Measurements from ENCODE around the gene RNF223. TPM values are rescaled to one million over a fixed set of nuclear protein-coding genes. Genes with fewer than 3 reads are reported as not detected.

The RNF223 gene
- total RNA-seq, 1 donor from 2014 or later, result not detected

DNA sequence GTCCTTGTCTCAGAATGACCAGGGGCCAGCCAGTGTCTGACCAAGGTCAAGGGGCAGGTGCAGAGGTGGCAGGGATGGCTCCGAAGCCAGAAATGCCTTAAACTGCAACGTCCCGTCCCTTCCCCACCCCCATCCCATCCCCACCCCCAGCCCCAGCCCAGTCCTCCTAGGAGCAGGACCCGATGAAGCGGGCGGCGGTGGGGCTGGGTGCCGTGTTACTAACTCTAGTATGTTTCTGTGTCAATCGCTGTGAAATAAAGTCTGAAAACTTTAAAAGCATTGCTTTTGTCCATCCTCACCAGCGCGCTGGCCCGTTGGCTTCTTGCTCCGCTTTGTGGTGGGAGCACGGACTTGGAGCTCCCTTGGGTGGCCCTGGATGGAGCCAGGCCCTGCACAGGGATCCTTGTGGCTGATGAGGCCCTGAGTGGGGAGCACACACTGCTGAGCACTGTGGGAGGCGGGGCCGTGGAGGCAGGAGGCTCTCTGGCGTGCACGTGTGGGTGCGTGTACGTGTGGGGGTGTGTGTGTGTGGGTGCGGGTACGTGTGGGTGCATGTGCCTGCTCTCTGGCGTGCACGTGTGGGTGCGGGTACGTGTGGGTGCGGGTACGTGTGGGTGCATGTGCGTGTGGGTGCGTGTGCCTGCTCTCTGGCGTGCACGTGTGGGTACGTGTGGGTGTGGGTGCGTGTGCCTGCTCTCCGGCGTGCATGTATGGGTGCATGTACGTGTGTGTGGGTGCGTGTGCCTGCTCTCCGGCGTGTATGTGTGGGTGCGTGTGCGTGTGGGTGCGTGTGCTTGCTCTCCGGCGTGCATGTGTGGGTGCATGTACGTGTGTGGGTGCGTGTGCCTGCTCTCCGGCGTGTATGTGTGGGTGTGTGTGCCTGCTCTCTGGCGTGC is 18.0 kb downstream of the RNF223 start:
- Mint-ChIP-seq H3K4me3 (ENCODE audit: unreplicated experiment) (no peak overlapping the region), H3K9me3 (ENCODE audit: unreplicated experiment) (no peaks in the 10 kb centered on the region), H3K27ac (ENCODE audit: unreplicated experiment) (no peak overlapping the region), H3K36me3 (ENCODE audit: low read depth, unreplicated experiment) (peaks cover 21% of the 10 kb centered on the region), H3K4me1 (ENCODE audit: unreplicated experiment) (peaks cover 2% of the 10 kb centered on the region), H3K27me3 (ENCODE audit: unreplicated experiment) (peaks cover 24% of the 10 kb centered on the region)
- TF ChIP-seq, protein P1, sequence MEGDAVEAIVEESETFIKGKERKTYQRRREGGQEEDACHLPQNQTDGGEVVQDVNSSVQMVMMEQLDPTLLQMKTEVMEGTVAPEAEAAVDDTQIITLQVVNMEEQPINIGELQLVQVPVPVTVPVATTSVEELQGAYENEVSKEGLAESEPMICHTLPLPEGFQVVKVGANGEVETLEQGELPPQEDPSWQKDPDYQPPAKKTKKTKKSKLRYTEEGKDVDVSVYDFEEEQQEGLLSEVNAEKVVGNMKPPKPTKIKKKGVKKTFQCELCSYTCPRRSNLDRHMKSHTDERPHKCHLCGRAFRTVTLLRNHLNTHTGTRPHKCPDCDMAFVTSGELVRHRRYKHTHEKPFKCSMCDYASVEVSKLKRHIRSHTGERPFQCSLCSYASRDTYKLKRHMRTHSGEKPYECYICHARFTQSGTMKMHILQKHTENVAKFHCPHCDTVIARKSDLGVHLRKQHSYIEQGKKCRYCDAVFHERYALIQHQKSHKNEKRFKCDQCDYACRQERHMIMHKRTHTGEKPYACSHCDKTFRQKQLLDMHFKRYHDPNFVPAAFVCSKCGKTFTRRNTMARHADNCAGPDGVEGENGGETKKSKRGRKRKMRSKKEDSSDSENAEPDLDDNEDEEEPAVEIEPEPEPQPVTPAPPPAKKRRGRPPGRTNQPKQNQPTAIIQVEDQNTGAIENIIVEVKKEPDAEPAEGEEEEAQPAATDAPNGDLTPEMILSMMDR (IDR thresholded peaks at IDR 0.05; ENCODE audit: unreplicated experiment), result no peak
- DNase-seq (ENCODE audit: low spot score), result no peak

DNA sequence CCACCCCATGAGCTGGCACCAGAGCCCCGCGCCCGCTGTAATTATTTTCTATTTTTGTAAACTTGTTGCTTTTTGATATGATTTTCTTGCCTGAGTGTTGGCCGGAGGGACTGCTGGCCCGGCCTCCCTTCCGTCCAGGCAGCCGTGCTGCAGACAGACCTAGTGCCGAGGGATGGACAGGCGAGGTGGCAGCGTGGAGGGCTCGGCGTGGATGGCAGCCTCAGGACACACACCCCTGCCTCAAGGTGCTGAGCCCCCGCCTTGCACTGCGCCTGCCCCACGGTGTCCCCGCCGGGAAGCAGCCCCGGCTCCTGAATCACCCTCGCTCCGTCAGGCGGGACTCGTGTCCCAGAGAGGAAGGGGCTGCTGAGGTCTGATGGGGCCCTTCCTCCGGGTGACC is 19.1 kb downstream of the RNF223 start:
- Mint-ChIP-seq H3K36me3 (ENCODE audit: low read depth, unreplicated experiment) (peaks cover 21% of the 10 kb centered on the region), H3K4me3 (ENCODE audit: unreplicated experiment) (no peak overlapping the region), H3K27me3 (ENCODE audit: unreplicated experiment) (peaks cover 23% of the 10 kb centered on the region), H3K27ac (ENCODE audit: unreplicated experiment) (no peak overlapping the region), H3K9me3 (ENCODE audit: unreplicated experiment) (no peaks in the 10 kb centered on the region), H3K4me1 (ENCODE audit: unreplicated experiment) (peaks cover 2% of the 10 kb centered on the region)
- TF ChIP-seq, protein P1 (IDR thresholded peaks at IDR 0.05; ENCODE audit: unreplicated experiment), result no peak
- no peak for DNase-seq (ENCODE audit: low spot score)

DNA sequence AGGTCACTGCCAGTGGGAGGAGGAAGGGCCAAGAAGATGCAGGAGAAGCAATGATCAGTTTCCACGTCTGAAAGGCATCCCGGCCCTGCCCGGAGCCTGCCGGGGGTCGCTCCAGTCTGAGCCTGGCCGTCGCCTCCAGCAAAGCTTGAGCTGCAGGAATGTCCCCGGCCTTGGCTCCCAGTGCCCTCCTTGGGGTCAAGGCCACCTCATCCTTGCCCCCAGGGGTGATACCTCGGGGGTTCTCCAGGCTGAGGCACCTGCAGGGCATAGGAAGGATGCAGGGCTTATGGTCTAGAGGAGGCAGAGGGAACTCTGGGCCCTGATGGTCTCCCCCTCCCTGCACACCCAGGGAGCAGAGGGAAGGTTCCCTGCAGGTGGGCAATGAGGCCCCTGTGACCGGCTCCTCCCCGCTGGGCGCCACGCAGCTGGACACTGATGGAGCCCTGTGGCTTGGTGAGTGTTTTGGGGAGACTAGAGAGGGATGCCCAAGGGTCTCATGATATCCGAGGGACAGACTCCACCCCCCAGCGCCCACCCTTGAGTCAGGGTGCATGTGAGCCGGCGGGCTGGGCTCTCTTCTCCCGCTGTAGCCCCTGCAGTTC is 19.9 kb downstream of the RNF223 start:
- no peak for DNase-seq (ENCODE audit: low spot score)
- Mint-ChIP-seq H3K27ac (ENCODE audit: unreplicated experiment) (no peak overlapping the region), H3K4me3 (ENCODE audit: unreplicated experiment) (no peak overlapping the region), H3K27me3 (ENCODE audit: unreplicated experiment) (peaks cover 23% of the 10 kb centered on the region), H3K4me1 (ENCODE audit: unreplicated experiment) (peaks cover 2% of the 10 kb centered on the region), H3K36me3 (ENCODE audit: low read depth, unreplicated experiment) (peaks cover 21% of the 10 kb centered on the region), H3K9me3 (ENCODE audit: unreplicated experiment) (no peaks in the 10 kb centered on the region)
- TF ChIP-seq, protein P1 (IDR thresholded peaks at IDR 0.05; ENCODE audit: unreplicated experiment), result no peak

DNA sequence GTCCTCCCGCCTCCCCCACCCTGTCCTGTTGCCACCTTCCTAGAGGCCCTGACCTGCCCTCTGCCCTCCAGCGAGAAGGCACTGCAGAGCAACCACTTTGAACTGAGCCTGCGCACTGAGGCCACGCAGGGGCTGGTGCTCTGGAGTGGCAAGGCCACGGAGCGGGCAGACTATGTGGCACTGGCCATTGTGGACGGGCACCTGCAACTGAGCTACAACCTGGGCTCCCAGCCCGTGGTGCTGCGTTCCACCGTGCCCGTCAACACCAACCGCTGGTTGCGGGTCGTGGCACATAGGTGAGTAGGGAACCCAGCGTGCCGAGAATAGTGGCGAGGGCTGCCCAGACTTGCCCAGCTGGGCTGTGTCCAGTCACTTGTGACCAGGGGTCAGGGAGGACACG is 20.4 kb downstream of the RNF223 start:
- Mint-ChIP-seq H3K36me3 (ENCODE audit: low read depth, unreplicated experiment) (peaks cover 21% of the 10 kb centered on the region), H3K27ac (ENCODE audit: unreplicated experiment) (no peak overlapping the region), H3K4me1 (ENCODE audit: unreplicated experiment) (peaks cover 2% of the 10 kb centered on the region), H3K27me3 (ENCODE audit: unreplicated experiment) (peaks cover 21% of the 10 kb centered on the region), H3K9me3 (ENCODE audit: unreplicated experiment) (no peaks in the 10 kb centered on the region), H3K4me3 (ENCODE audit: unreplicated experiment) (no peak overlapping the region)
- TF ChIP-seq, protein P1 (IDR thresholded peaks at IDR 0.05; ENCODE audit: unreplicated experiment), result no peak
- no peak for DNase-seq (ENCODE audit: low spot score)

DNA sequence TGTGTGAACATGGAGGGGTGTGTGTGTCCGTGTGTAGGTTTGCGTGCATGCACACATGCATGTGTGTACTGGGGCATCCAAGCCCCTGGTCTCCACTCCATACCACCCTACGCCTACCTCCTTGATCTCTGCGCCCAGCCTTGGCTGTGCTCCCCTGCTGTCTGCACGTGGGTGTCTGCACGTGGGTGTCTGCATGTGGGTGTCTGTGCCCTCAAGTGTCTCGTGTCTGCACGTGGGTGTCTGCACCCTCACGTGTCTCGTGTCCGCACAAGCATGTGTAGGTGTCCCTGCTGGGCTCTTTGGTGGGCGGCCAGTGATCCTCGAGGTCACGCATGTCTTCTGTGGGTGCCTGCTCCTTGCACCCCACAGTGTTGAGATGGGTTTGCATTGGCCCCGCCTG is 21.1 kb downstream of the RNF223 start:
- Mint-ChIP-seq H3K36me3 (ENCODE audit: low read depth, unreplicated experiment) (peaks cover 21% of the 10 kb centered on the region), H3K27me3 (ENCODE audit: unreplicated experiment) (peaks cover 20% of the 10 kb centered on the region), H3K4me1 (ENCODE audit: unreplicated experiment) (no peaks in the 10 kb centered on the region), H3K4me3 (ENCODE audit: unreplicated experiment) (peak overlapping the region; percentile 68), H3K9me3 (ENCODE audit: unreplicated experiment) (no peaks in the 10 kb centered on the region), H3K27ac (ENCODE audit: unreplicated experiment) (peak overlapping the region; percentile 15)
- TF ChIP-seq, protein P1 (IDR thresholded peaks at IDR 0.05; ENCODE audit: unreplicated experiment), result no peak
- DNase-seq (ENCODE audit: low spot score), result no peak

All from endothelial cell (in vitro differentiated cells).